OCI-LY3 (cell line): Measurements from ENCODE around the gene YPEL1.

Source experiments
- EZH2phosphoT487 ChIP-seq: fragments of 200-600 bp; shearing (Covaris generic); IDR thresholded peaks from 2 replicates; pipeline ENCODE4 v1.6.1; 2018; ENCODE audit warnings: antibody characterized with exemption, mixed run types, low read depth
- TF ChIP-seq, protein P1 (sequence below): fragments of 200-600, 300-600 bp; sonication (generic); IDR thresholded peaks from 2 replicates; pipeline ENCODE4 v1.5.1; 2014; ENCODE audit warnings: antibody characterized with exemption, low read length, low read depth

DNA sequence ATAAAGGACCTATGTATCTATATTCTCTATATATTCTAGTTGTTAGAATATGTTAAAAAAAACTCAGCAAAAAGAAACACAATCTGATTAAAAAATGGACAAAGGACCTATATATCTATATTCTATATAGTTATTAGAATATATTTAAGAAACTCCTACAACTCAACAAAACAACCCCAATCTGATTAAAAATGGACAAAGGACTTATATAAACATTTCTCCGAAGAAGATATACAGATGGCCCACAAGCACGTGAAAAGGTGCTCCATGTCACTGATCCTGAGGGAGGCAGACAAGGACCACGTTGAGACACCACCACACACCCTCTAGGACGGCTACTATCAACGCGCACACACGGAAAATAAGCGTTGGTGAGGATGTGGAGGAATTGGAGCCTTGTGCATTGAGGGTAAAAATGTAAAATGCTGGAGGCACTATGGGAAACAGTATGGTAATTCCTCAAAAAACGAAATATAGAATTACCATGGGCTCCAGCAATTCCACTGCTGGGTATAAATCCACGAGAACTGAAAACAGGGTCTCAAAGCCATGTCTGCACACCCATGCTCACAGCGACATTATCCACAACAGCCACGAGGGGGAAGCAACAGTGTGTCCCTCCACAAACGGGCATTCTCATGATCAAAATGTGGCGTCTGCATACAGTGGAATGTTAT, 22.7 kb downstream of the YPEL1 start:
- TF ChIP-seq, protein P1, sequence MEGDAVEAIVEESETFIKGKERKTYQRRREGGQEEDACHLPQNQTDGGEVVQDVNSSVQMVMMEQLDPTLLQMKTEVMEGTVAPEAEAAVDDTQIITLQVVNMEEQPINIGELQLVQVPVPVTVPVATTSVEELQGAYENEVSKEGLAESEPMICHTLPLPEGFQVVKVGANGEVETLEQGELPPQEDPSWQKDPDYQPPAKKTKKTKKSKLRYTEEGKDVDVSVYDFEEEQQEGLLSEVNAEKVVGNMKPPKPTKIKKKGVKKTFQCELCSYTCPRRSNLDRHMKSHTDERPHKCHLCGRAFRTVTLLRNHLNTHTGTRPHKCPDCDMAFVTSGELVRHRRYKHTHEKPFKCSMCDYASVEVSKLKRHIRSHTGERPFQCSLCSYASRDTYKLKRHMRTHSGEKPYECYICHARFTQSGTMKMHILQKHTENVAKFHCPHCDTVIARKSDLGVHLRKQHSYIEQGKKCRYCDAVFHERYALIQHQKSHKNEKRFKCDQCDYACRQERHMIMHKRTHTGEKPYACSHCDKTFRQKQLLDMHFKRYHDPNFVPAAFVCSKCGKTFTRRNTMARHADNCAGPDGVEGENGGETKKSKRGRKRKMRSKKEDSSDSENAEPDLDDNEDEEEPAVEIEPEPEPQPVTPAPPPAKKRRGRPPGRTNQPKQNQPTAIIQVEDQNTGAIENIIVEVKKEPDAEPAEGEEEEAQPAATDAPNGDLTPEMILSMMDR: peak; percentile 95
- TF ChIP-seq EZH2phosphoT487: no peak
